RCC 7860 (cell line): Measurements from ENCODE around the gene NRG2.

ENCODE experiments used
- DNase-seq: peaks from one replicate; pipeline ENCODE4 v3.0.0-alpha.2; 2015; ENCODE audit warnings: low spot score
- FAIRE-seq: peaks from 2 replicates; lab custom pipeline; 2012; peaks lifted over from hg19 to GRCh38; lab: Jason Lieb, UNC

Gene NRG2

DNA sequence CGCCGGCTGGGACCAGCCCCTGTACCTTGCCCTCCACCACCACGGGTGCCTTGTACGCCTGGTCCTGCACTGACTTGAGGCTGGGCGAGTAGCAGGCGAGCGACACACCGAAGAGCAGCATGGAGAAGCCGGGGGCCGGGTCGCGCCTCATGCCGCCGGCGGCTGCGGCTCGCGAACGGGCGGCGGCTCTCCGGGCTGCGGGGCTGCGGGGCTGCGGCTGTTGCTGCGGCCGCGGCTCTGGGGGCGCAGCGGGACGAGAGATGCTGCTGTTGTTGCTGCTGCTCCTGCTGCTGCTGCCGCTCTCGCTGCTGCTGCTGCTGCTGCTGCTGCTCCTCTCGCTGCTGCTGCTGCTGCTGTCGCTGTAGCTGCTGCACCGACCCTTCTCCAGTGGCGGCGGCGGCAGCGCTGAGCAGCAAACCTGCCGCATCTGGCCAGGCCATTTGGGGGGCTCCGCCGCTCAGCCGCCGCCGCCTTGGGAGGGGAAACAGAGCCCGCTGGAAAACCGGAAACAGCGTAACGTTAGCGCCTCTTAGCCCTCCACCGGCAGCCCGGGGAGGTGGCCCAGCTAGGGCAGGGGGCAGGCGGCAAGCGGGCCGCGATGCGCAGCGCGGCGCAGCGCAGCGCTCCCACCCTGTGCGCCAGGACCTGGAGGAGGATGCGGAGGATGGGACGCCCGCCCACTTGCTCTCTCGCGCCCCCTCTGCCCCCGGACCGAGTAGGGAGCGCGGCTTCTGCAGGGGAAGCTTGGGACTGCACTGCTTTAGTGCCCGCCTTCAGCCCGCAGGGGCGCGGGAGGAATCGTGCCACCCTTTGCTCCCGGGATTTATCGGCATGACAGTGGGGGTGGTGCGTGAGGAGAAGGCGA, at the start of gene NRG2:
Gene NRG2 (minus strand): TSS at position 657 of the 865 bp plus-strand sequence.
- no peak for FAIRE-seq
- DNase-seq, result peak; percentile 34

- no peak for DNase-seq
- FAIRE-seq, result no peak
Observed at GRCh38 chr5:140090251-140090650, 47.2 kb upstream of the NRG2 start.

DNA sequence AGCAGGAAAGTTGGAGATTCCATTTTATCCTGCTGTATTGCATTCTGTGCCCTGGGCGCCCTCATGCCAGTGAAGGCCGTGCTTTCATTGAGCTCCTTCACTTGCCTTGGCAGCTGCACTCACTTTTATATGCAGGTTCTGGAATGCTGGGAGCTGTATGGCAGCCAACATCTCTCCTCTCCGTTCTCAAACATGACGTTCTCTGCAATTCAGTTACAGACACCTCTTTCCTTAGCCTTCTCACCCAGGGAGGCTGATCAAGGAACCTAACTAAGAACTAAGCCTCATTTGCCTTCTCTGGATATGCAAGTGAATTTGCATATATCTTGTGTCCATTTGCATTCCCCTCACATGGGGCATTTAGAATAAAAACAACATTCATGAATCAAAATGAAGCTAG, 41.4 kb upstream of the NRG2 start:
- no peak for FAIRE-seq
- no peak for DNase-seq

DNA sequence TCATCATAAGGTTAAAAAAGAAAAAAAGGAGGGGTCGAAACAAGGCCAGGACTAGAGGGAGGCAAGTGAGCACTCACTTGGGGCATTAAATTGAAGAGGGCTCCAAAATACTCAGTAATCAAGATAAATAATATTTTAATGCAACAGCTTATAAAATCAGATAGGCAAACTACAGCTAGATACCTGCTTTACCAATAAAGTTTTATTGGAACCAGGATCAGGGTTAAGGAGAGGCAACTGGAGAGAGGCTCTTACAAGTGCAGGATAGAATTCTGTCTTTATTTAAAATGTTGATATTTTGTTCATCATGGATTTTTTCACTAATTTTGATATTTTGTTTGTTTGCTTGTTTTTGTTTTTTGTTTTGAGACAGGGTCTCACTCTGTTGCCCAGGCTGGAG, 40.6 kb upstream of the NRG2 start:
- FAIRE-seq, result no peak

DNA sequence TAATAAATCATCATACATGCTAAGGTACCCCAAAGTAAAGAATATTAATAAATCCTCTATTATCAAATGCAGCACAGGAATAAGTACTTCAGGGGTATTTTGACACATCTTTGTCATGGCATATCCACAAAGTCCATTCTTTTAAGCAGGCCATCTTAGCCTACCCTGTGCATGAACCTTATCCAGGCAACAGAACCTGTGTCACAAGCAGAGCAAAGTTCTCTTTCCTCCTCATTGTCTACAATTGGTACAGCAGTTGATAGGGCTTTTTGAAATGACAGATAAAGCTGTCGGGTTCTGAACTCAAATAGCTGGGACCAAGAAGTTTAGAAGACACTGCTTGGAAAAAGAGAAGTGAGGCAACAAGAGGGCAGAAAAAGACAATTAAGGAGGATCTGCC, 40.0 kb upstream of the NRG2 start:
- DNase-seq (no peak), FAIRE-seq (no peak)

More for the DNA sequence above, 40.6 kb upstream of the NRG2 start:
- no peak for DNase-seq

DNA sequence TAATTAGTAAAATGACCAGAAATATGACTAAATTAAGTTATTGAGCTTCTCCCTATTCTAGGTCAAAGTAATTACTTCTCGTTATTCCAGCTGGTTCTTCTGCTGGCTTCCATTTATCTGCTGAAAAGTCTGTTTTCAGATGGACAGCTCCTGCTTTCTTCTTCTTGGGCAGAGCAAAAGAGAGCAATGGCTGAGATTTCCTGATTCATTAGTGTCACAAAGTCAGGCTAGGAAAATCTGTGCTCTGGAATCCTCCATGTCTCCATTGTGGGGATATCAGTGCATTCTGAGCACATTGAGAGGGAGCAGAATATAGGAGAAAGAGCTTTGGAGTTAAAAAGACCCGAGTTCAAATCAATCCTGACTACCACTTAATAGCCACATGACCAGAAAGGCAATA, 33.7 kb upstream of the NRG2 start:
- FAIRE-seq, result no peak
- no peak for DNase-seq

DNA sequence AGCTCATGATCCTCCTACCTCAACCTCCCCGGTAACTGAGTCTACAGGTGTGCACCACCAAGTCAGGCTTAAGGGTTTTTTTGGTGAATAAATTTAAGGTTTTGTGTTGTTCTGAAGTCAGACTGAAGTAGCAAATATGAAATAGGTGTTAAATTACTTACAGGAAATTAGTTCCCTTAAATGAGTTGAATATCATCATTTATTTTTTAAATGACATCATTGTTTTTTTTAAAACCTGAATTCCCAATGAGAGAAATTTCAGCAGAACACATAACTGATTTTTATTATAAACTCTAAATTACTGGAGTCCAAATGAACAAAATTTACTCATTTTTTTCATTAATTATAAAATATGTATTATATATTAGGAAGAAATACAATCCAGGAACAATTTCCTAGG, 33.0 kb upstream of the NRG2 start:
- FAIRE-seq (no peak), DNase-seq (no peak)

DNA sequence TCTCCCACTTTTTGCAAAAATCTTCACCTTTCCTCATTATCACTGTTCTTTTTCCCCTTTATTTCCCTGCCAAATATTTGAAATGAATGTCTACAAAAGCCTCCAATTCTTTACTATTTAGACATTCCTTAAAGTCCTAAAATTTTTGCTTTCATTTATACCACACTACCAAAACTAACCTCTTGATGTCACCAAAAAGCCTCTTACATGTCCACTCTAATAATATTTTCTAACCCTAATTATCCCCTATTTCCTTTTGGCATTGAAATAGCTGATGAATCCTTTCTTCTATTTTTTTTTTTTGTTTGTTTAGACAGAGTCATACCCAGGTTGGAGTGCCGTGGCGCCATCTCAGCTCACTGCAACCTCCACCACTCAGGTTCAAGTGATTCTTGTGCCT, 32.3 kb upstream of the NRG2 start:
- FAIRE-seq (peak; percentile 46), DNase-seq (no peak)

DNA sequence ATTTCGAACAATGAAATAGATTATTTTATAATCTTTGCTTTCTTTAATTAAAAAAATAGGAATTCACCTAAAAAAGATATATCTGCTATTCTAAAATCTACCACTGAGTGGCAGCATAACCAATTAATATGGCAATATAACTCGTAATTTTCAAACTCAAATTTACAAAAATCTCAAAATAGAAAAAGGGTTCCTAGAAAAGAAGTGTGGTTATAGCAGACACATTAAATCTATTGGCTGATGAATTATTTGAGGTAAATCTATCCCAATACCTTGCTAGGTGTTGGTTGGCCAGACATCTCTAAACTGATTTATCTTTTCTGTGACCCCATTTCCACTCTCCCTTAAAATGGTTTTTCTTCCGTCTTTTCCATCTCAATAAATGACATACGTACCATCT, 30.2 kb upstream of the NRG2 start:
- FAIRE-seq, result peak; percentile 91

DNA sequence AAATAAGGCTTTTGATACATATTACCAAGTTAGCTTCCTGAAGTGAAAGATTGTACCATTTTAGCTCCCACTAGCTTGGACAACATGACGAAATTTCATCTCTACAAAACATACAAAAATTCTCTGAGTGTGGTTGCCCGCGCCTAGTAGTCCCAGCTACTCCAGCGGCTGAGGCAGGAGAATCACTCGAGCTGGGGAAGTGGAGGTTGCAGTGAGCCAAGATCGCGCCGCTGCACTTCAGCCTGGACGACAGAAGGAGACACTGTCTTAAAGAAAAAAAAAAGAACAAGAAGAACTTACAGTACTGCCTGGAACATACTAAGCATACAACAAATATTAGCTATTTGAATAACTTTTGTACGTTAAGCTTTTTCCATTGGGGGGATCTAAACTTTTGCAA, 29.7 kb upstream of the NRG2 start:
- FAIRE-seq, result no peak
- no peak for DNase-seq

More for the DNA sequence above, 30.2 kb upstream of the NRG2 start:
- peak; percentile 16 for DNase-seq

- no peak for FAIRE-seq
- DNase-seq, result no peak
Observed at GRCh38 chr5:140060816-140061215, 17.7 kb upstream of the NRG2 start.

GRCh38 chr5:140058212-140058932, 15.3 kb upstream of the NRG2 start:
- FAIRE-seq, result no peak
- DNase-seq, result no peak

DNA sequence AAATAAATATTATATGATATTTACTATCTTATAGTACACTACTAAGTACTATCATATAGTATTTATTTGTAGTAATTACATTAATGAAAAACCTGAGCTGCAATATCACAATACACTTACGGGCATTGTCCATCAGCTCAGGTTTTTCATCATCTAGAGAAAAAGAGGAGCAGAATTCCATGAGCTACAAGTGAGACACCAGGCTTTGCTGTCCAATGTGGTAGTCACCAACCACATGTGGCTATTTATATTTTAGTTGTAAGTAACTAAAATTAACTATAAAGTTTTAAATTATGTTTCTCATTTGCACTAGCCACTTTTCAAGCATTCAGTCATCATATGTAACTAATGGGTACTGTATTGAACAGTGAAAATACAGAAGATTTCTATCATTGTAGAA, 13.8 kb upstream of the NRG2 start:
- DNase-seq, result no peak
- no peak for FAIRE-seq

DNA sequence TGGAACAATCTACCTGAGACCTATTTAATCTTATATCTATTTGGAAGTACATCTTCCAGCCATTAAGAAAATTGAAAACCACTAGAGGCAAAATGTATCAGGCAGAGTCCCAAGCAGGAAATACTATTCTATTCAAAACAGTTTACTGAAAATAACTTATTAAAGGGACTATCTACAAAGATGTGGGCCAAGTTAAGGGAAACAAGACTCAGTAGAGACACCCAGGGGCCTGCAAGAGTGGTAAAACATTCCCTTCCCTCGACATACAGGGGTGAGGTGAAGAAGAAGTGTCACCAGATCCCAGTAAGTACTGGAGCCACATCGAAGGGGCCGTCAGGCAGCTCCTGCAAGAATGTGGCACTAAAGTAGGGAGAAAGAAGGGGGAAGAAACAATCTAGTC, 12.1 kb upstream of the NRG2 start:
- FAIRE-seq, result no peak
- no peak for DNase-seq

DNA sequence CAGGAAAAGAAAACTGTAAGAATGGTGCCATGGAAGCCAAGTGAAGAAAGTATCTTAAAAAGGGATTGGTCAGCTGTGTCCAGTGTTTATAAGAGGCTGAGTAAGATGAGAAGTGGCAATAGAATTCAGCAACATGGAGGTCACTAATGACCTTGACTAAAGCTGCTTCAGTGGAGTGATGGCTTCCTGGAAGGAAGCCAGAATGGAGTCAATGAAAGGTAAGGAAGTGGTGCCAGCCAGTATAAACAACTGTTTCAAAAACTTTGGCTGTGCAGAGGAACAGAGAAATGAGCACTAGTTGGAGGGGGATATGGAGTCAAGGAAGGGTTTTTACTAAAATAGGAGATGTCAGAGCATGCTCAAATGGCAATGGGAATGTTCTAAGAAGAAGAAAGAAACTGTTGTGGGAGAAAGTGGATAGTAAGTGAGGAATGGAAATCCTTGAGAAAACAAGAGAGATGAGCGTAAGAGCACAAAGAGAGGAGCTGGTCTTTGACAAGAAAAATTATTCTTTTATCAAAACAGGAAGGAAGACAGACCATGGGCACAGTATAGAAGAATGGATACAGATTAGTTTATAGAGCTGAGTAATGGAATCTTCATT, 11.1 kb upstream of the NRG2 start:
- DNase-seq, result no peak
- no peak for FAIRE-seq

GRCh38 chr5:140051950-140052349, 8.9 kb upstream of the NRG2 start:
- FAIRE-seq, result no peak
- DNase-seq, result no peak

DNA sequence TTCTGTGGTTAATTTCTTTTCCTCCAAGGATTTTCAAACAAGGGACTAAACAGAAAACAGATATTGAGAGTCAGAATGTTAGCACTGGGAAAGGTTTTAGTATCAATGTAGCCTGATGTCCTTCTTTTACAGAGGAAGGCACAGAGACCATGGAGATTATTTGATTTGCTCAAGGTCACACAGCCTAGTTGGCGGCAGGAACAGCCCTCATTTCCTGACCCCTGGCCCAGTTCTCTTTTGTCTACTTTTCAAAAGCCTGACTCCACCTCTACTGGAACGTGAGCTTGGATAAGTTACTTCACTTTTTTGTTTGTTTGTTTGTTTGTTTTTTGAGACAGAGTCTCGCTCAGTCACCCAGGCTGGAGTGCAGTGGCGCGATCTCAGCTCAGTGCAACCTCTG, 6.6 kb upstream of the NRG2 start:
- FAIRE-seq (no peak), DNase-seq (no peak)

GRCh38 chr5:140049205-140049604, 6.1 kb upstream of the NRG2 start:
- DNase-seq (no peak), FAIRE-seq (no peak)

GRCh38 chr5:140044041-140044440, 942 bp upstream of the NRG2 start:
- no peak for DNase-seq
- FAIRE-seq, result no peak

GRCh38 chr5:140043508-140043872, 391 bp upstream of the NRG2 start:
- DNase-seq (no peak), FAIRE-seq (no peak)

- no peak for FAIRE-seq
- DNase-seq, result no peak
Observed at GRCh38 chr5:140042393-140042642, 781 bp downstream of the NRG2 start.
